Islet of Langerhans (tissue), 1 donor: ENCODE measurements around the gene SLC25A44.

Experiments used
- FAIRE-seq: peaks from one replicate; lab custom pipeline; 2011; peaks lifted over from hg19 to GRCh38; lab: Jason Lieb, UNC

Gene SLC25A44

DNA sequence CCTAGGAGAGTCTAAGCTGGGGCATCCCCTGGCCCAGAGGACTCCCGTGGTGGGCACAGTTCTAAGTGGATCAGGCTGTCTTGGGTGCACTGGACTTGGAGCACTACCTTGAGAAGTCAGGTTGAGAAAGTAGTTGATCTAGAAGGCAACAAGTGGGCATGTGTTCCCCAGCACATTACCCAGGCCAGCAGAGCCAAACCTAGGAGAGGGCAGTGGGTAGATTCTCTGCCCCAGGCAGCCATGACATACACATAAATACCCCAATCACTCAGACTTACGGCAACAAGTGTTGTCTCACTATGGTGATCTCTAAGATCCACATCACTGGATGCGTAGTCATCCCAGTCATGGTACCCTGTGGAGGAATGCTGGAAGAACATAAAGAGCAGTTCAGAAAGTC, 17.3 kb downstream of the SLC25A44 start:
- no peak for FAIRE-seq

- no peak for FAIRE-seq
Observed at GRCh38 chr1:156212130-156212529, 18.2 kb downstream of the SLC25A44 start.

- FAIRE-seq = no peak
Observed at GRCh38 chr1:156212833-156213643, 19.1 kb downstream of the SLC25A44 start, which contains the start of gene PMF1. PMF1 (plus strand) TSS chr1:156213007; CDS start chr1:156213016, 9 bp downstream.

DNA sequence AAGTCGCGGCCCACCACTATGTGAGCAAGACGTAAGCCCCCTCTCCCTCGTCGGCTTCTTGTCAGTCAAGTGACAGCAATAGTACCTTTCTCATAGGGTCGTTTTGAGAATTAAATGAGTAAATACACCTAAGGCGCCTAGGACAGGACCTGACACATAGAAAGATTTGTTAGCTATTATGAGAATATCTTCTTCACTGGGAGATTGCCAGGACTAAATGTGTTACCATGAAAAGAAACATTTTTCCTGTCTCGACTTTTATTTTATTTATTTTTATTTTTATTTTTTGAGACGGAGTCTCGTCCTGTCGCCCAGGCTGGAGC, 19.7 kb downstream of the SLC25A44 start:
- no peak for FAIRE-seq

- FAIRE-seq = no peak
Observed at GRCh38 chr1:156214024-156214748, 20.3 kb downstream of the SLC25A44 start.

GRCh38 chr1:156216361-156217086, 22.6 kb downstream of the SLC25A44 start:
- FAIRE-seq = peak; percentile 100

GRCh38 chr1:156217871-156218270, 24.0 kb downstream of the SLC25A44 start:
- no peak for FAIRE-seq

- no peak for FAIRE-seq
Observed at GRCh38 chr1:156220226-156220625, 26.3 kb downstream of the SLC25A44 start.

DNA sequence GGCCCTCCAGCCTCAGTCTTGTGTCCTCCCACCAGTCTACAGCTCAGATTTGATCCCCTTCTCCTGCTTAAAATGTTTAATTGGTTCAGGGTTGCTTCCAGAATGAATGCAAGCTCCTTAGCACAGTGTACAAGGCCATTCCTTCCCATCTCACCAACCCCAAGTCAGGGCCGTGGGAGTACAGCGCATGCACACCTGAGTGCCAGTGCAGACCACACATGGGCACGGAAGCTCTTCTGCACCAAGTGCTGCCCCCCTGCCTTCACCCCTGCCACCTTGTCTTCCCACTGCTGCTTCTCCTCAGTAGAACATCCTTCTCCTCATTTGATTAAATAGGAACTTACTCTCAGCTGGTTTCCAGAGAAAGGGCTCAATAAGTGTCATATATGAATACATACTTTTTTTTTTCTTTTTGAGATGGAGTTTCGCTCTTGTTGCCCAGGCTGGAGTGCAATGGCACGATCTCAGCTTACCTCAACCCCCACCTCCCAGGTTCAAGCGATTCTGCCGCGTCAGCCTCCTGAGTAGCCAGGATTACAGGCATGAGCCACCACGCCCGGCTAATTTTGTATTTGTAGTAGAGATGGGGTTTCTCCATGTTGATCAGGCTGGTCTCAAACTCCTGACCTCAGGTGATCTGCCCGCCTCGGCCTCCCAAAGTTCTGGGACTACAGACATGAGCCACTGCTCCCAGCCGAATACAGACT, 28.2 kb downstream of the SLC25A44 start:
- no peak for FAIRE-seq

- FAIRE-seq = no peak
Observed at GRCh38 chr1:156225677-156226014, 31.7 kb downstream of the SLC25A44 start.

DNA sequence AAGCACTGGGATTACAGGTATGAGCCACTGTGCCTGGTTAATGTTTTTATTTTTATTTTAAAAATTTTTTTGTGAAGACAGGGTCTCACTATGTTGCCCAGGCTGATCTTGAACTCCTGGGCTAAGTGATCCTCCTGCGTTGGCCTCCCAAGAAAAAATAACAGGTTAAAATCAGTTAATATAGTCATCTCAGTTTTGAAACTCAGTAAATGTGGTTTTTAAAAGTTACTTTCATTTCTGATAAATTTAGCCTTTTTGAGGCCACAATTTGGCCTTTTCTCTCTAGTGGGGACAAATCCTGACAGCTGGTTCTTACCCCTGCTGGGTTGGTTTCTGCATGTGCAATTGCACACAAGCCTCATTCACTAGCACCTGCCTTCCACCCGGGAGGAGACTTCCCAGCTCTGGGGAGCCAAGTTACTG, 32.2 kb downstream of the SLC25A44 start:
- no peak for FAIRE-seq

DNA sequence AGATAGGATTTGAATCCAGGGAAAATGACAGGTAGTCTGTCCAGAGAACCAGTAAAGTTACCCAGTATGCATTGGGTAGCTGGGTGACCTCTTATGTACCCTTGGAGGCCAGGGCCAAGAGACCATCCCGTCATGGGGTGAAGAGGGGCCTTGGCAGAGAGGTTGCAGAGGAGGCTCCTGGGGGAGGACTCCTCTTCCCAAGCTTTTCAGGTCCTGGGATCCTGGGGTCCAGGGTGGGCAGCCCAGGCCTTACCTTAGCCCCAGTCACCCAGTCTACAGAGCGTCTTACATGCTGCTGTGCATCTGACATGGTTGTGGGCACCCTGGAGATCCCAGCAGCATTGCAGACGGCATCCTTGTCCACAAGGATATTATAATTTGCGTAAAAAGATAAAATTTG, 32.9 kb downstream of the SLC25A44 start:
- no peak for FAIRE-seq

DNA sequence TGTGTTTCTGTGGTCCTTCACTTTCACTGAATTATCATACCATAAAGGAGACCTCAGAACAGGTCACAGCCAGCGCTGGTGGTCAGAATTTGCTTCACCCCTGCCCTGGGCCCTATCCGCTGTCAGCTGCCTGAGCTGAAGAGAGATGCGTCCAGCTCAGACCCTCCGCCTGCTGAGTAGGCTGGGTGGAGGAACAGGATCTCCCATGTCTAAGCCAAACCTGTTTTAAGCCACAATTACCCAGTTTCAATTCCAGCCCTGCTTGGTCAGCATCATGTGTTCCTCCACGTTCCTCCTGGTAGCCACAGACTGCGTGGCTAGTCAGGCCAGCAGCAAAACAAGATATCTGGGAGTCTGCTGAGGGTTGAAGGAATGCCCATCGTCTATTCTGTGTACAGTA, 34.6 kb downstream of the SLC25A44 start:
- FAIRE-seq = no peak

DNA sequence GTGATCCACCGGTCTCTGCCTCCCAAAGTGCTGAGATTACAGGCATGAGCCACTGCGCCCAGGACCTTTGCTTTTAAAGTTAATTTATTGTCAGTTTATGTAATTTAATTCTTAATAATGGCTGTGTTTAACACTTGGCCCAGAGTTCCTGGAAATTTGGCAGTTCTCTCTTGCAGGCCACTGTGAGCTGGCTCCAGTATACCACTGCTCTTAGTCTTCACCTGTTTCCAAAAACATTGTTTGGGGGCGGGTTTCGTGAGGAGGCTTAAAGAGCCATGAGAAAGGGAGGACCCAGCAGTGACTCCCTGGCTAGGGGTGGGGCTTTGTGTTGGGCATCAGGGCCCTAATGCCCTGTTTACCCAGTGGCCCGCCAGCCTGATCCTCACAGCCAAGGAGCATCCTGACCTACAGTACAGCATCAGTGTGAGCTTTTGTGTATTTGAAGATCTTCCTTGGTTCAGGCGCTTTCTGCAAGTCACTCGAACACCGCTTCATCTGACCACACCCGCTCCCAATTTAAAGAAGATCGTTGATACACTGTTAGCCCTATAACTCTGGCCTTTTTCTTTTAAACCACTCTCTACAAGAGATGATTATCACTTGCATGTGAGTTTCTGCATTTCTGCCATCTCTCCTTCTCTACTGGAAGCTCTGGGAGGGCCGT, 36.0 kb downstream of the SLC25A44 start:
- FAIRE-seq = no peak

DNA sequence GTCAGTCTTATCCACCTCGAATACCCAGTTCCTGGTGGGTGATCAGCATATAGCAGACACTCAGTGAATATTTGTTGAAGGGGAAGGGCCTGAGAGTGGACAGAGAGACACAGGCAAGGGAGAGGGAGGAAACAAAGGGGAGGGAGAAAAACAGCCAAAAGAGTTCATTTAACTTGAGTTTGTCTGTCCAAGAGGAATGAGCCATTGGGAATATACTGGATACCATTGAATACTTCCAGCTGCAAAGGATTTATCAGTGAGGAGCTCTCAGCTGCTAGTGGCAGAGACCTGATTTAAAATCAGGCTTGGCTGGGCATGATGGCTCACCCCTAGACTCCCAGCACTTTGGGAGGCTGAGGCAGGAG, 36.6 kb downstream of the SLC25A44 start:
- FAIRE-seq = no peak

DNA sequence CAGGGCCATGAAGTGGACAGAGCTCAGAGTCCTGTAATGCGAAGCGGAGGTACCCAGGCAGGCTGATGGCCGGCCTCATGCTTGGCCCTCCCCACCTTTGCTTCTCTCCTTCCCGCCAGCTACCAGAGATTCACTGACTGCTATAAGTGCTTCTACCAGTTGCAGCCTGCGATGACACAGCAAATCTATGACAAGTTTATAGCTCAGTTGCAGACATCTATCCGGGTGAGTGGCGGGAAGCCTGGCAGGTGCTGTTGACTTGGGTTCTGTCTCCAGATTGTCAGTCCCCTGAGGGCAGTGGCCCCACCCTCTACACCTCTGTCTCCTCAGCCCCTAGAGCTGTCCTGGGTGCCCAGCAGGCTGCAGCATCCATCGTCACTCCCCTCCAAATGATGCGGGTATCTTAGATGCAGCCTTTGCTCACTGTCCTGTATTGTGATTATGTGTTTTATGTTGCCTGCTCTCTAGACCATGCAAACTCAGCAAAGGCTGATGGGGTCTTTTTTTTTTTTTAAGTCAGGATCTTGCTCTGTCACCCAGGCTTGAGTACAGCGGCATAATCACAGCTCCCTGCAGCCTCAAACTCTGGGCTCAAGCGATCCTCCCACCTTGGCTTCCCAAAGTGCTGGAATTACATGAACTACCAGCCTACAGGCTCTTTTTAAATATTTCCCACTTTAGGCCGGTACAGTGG, 38.4 kb downstream of the SLC25A44 start:
- no peak for FAIRE-seq

- FAIRE-seq = no peak
Observed at GRCh38 chr1:156233426-156234127, 39.7 kb downstream of the SLC25A44 start.

GRCh38 chr1:156236164-156236563, 42.3 kb downstream of the SLC25A44 start:
- no peak for FAIRE-seq

GRCh38 chr1:156238248-156238647, 44.3 kb downstream of the SLC25A44 start:
- no peak for FAIRE-seq

DNA sequence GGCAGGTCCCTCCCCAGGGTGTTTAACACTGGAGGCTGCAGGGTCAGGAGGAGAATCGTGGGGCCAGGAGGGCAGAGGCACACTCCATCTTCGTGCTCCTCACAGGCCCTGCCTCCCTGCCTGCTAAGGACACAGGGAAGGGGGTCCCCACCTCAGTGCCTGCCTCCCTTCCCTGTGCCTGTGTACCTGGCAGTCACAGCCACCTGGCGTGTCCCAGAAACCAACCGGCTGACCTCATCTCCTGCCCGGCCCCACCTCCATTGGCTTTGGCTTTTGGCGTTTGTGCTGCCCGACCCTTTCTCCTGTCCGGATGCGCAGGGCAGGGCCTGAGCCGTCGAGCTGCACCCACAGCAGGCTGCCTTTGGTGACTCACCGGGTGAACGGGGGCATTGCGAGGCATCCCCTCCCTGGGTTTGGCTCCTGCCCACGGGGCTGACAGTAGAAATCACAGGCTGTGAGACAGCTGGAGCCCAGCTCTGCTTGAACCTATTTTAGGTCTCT, 47.5 kb downstream of the SLC25A44 start:
- no peak for FAIRE-seq

DNA sequence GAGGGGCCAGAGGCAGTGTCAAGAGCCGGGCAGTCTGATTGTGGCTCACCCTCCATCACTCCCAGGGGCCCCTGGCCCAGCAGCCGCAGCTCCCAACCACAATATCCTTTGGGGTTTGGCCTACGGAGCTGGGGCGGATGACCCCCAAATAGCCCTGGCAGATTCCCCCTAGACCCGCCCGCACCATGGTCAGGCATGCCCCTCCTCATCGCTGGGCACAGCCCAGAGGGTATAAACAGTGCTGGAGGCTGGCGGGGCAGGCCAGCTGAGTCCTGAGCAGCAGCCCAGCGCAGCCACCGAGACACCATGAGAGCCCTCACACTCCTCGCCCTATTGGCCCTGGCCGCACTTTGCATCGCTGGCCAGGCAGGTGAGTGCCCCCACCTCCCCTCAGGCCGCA, 48.0 kb downstream of the SLC25A44 start, which contains the start of gene BGLAP:
Gene BGLAP (plus strand): TSS at position 259 of the 400 bp plus-strand sequence. CDS start 48 bp downstream, at position 307.
- FAIRE-seq = no peak
